Mammary epithelial cell (primary cell): ENCODE data around the gene TBC1D2B.

Experiments used
- EZH2 ChIP-seq: IDR thresholded peaks from 2 replicates; pipeline ENCODE4 v1.6.1; 2012; ENCODE audit warnings: low read length, inconsistent platforms, borderline replicate concordance
- TF ChIP-seq, protein P1 (sequence below), 2 donors: IDR thresholded peaks in 1 of 2; conservative IDR thresholded peaks in 1 of 2; 2 replicates each; pipeline ENCODE4 v1.5.1; 2011 to 2012; ENCODE audit warnings: inconsistent platforms in 2 of 2, low read length in 2 of 2, mild to moderate bottlenecking in 2 of 2, control low read depth in 1 of 2, low read depth in 1 of 2; ENCODE audit not compliant: insufficient read depth in 1 of 2; ENCODE audit errors: extremely low read depth in 1 of 2

DNA sequence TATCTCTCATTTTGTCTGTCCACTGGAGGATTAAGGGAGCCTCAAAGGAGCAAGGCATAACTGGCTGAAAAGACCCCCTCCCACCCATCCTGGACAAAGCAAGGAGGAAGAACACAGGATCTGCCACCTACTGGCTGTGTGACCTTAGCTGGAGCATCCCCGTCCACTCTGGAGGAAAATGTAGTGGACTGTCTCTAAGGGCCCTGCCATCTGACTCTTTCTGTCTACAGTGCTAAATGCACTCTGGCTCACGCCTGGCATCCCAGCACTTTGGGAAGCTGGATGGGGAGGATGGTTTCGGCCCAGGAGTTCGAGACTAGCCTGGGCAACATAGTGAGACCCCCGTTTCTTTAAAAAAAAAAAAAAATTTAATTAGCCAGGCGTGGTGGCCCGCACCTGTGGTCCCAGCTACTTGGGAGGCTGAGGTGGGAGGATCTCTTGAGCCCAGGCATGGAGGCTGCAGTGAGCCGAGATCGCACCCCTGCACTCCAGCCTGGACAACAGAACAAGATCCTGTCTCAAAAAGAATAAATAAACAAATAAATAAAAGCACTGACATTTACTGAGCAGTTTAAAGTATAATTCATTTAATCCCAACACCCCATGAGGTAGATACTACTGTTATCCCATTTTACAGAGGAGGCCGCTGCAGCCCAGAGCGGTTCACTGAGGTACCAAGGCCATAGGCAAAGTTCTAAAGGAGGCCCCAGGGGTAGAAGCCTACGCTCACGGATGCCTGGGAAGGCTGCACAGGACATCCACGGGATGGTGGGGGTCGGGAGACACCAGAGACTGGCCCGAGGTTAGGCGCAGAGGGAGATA is 1.1 kb downstream of the TBC1D2B start:
- TF ChIP-seq, protein P1, sequence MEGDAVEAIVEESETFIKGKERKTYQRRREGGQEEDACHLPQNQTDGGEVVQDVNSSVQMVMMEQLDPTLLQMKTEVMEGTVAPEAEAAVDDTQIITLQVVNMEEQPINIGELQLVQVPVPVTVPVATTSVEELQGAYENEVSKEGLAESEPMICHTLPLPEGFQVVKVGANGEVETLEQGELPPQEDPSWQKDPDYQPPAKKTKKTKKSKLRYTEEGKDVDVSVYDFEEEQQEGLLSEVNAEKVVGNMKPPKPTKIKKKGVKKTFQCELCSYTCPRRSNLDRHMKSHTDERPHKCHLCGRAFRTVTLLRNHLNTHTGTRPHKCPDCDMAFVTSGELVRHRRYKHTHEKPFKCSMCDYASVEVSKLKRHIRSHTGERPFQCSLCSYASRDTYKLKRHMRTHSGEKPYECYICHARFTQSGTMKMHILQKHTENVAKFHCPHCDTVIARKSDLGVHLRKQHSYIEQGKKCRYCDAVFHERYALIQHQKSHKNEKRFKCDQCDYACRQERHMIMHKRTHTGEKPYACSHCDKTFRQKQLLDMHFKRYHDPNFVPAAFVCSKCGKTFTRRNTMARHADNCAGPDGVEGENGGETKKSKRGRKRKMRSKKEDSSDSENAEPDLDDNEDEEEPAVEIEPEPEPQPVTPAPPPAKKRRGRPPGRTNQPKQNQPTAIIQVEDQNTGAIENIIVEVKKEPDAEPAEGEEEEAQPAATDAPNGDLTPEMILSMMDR (conservative IDR thresholded peaks at IDR 0.05 in 1 of 2, IDR thresholded peaks at IDR 0.05 in 1 of 2; ENCODE audit: extremely low read depth in 1 of 2, insufficient read depth in 1 of 2, low read depth in 1 of 2, low read length in 2 of 2) = no peak
- no peak for TF ChIP-seq EZH2
